Endothelial cell of umbilical vein (primary cell): ENCODE data around the gene BBS2.

Source experiments
- JUN ChIP-seq: IDR thresholded peaks from 2 replicates; pipeline ENCODE4 v1.6.1; 2011; ENCODE audit warnings: borderline replicate concordance, low read depth; ENCODE audit not compliant: insufficient read length, insufficient read depth
- MYC ChIP-seq: IDR thresholded peaks from one replicate; pipeline ENCODE4 v1.6.1; 2011; ENCODE audit warnings: mild to moderate bottlenecking, low read depth, low read length
- POLR2A ChIP-seq: IDR thresholded peaks from 2 replicates; pipeline ENCODE4 v1.6.1; 2012; ENCODE audit warnings: low read depth, mild to moderate bottlenecking, control low read depth, low read length
- POLR2AphosphoS5 ChIP-seq: IDR thresholded peaks from 2 replicates; pipeline ENCODE4 v1.6.1; 2012; ENCODE audit warnings: low read depth, mild to moderate bottlenecking, control low read depth, low read length, moderate library complexity; ENCODE audit not compliant: insufficient read depth
- TF ChIP-seq, protein P1 (sequence below), 2 donors: IDR thresholded peaks; 1 replicate in 1 of 2; 2 replicates in 1 of 2; pipeline ENCODE4 v1.5.1; 2011; ENCODE audit warnings: low read length in 2 of 2, mild to moderate bottlenecking in 2 of 2, moderate library complexity in 2 of 2, control low read depth in 1 of 2, inconsistent platforms in 1 of 2, low read depth in 1 of 2; ENCODE audit not compliant: insufficient read depth in 1 of 2; ENCODE audit errors: extremely low read depth in 1 of 2
- TF ChIP-seq, protein P2 (sequence below): IDR thresholded peaks from 2 replicates; pipeline ENCODE4 v1.6.1; 2011; ENCODE audit not compliant: insufficient read depth, insufficient read length

- TF ChIP-seq, protein P1, sequence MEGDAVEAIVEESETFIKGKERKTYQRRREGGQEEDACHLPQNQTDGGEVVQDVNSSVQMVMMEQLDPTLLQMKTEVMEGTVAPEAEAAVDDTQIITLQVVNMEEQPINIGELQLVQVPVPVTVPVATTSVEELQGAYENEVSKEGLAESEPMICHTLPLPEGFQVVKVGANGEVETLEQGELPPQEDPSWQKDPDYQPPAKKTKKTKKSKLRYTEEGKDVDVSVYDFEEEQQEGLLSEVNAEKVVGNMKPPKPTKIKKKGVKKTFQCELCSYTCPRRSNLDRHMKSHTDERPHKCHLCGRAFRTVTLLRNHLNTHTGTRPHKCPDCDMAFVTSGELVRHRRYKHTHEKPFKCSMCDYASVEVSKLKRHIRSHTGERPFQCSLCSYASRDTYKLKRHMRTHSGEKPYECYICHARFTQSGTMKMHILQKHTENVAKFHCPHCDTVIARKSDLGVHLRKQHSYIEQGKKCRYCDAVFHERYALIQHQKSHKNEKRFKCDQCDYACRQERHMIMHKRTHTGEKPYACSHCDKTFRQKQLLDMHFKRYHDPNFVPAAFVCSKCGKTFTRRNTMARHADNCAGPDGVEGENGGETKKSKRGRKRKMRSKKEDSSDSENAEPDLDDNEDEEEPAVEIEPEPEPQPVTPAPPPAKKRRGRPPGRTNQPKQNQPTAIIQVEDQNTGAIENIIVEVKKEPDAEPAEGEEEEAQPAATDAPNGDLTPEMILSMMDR (IDR thresholded peaks at IDR 0.05; ENCODE audit: extremely low read depth in 1 of 2, insufficient read depth in 1 of 2, low read depth in 1 of 2, low read length in 2 of 2), result no peak
- TF ChIP-seq POLR2AphosphoS5 (no peak), POLR2A (no peak), JUN (no peak), MYC (no peak)
- TF ChIP-seq, protein P2, sequence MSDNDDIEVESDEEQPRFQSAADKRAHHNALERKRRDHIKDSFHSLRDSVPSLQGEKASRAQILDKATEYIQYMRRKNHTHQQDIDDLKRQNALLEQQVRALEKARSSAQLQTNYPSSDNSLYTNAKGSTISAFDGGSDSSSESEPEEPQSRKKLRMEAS, result no peak
Measured at GRCh38 chr16:56470666-56471065, 49.2 kb downstream of the BBS2 start.
